Prostate gland (tissue), 2 donors: ENCODE results near the gene IFRD2. TPM values are rescaled to one million over a fixed set of nuclear protein-coding genes. Genes with fewer than 3 reads are reported as not detected.

ENCODE experiments used
- DNase-seq: peaks from one replicate; pipeline ENCODE4 v3.0.0-alpha.2; 2019; ENCODE audit warnings: low spot score
- H3K27ac ChIP-seq, 2 donors: fragments of 200-600 bp; sonication (generic); 2 replicates each; pipeline ENCODE4 v1.5.1; 2017 to 2019
- H3K27me3 ChIP-seq: fragments of 200-600 bp; sonication (generic); replicated peaks from 2 replicates; pipeline ENCODE4 v1.5.1; 2019; ENCODE audit not compliant: insufficient read depth
- H3K36me3 ChIP-seq, 2 donors: fragments of 200-600 bp; sonication (generic); 1 replicate in 1 of 2; 2 replicates in 1 of 2; pipeline versions ENCODE4 v1.5.1 to v1.8.1; 2017 to 2019
- H3K4me1 ChIP-seq: fragments of 200-600 bp; sonication (generic); replicated peaks from 2 replicates; pipeline ENCODE4 v1.5.1; 2019
- H3K4me3 ChIP-seq, 2 donors: fragments of 200-600 bp; sonication (generic); 2 replicates each; pipeline ENCODE4 v1.5.1; 2017 to 2019
- H3K9me3 ChIP-seq: fragments of 200-600 bp; sonication (generic); 2 replicates; pipeline ENCODE4 v1.5.1; 2017
- CTCF ChIP-seq, 4 experiments: fragments of 200-600 bp in 2 of 4; fragments of 450-650 bp in 2 of 4; sonication (generic) in 2 of 4; IDR thresholded peaks; 1 replicate in 3 of 4; 2 replicates in 1 of 4; pipeline ENCODE4 v1.5.1; 2016 to 2019; ENCODE audit warnings: antibody characterized with exemption in 4 of 4, mild to moderate bottlenecking in 2 of 4, moderate library complexity in 2 of 4
- POLR2A ChIP-seq: fragments of 450-650 bp; IDR thresholded peaks from one replicate; pipeline ENCODE4 v1.6.1; 2016; ENCODE audit warnings: antibody characterized with exemption, mild to moderate bottlenecking
- POLR2AphosphoS5 ChIP-seq: sonication (generic); formaldehyde crosslinking; IDR thresholded peaks from one replicate; pipeline ENCODE4 v1.6.1; 2017; ENCODE audit warnings: antibody characterized with exemption
- WGBS: methylation state at CpG from one replicate; pipeline ENCODE4 v1.1.5; 2018; 5-methylcytosine and 5-hydroxymethylcytosine counted together
- intact Hi-C: fragments of 100-400 bp; cut with DNase I; formaldehyde crosslinking; loops from one replicate; pipeline ENCODE4 v1.14.2; 2022
- total RNA-seq, 2 donors: library from RNA; depleted of rRNA; stranded (reverse); fragments of >200 nt; gene quantifications; one replicate each; pipeline ENCODE4 v1.1.0, GENCODE V29; 2016

The IFRD2 gene
- total RNA-seq, 2 donors from 2014 or later, result 93.0 to 99.9 TPM

GRCh38 chr3:50238549-50239026 lies 53.6 kb downstream of the IFRD2 start:
- Histone ChIP-seq H3K4me1 (peaks cover 25% of the 10 kb centered on the region), H3K9me3 (no peaks in the 10 kb centered on the region), H3K36me3 (no peaks in the 10 kb centered on the region), H3K27ac (peak overlapping the region; percentile 84 to 89), H3K4me3 (peak overlapping the region; percentile 69 to 97), H3K27me3 (no peaks in the 10 kb centered on the region)
- TF ChIP-seq POLR2A, result peak; percentile 31
- no peak for TF ChIP-seq CTCF (IDR thresholded peaks at IDR 0.05)
- TF ChIP-seq POLR2AphosphoS5, result peak; percentile 80
- 4% methylated on average over 7 of the region's 7 CpGs for WGBS
- DNase-seq, result peak; percentile 95
- intact Hi-C loops, result loop anchor here (5.0 kb wide), 1 partner anchor 84 kb away; the partner anchor contains the start of gene HYAL2

GRCh38 chr3:50237754-50238548 lies 54.3 kb downstream of the IFRD2 start:
- Histone ChIP-seq H3K27ac (peak overlapping the region; percentile 84 to 89), H3K4me1 (peaks cover 25% of the 10 kb centered on the region), H3K9me3 (no peaks in the 10 kb centered on the region), H3K36me3 (no peaks in the 10 kb centered on the region), H3K27me3 (no peaks in the 10 kb centered on the region), H3K4me3 (peak overlapping the region; percentile 69 to 97)
- WGBS, result 2% methylated on average over 20 of the region's 31 CpGs
- TF ChIP-seq POLR2AphosphoS5 (peak; percentile 77), CTCF (IDR thresholded peaks at IDR 0.05) (peak in 1 of 4 experiments; percentile 21), POLR2A (peak; percentile 77)
- intact Hi-C loops, result loop anchor here (5.0 kb wide), 1 partner anchor 84 kb away; the partner anchor contains the start of gene HYAL2
- DNase-seq, result peak; percentile 63

Other genes starting within 250 kb of the IFRD2 start
- gene RBM5, start 203.5 kb downstream of the IFRD2 start, total RNA-seq, result 100 to 1,000 TPM; 135 to 260 TPM
- 10 to 100 TPM; 43.3 to 71.8 TPM for gene SEMA3F, start 137.1 kb downstream of the IFRD2 start, total RNA-seq
- gene GNAT1, start 100.8 kb downstream of the IFRD2 start, total RNA-seq, result not detected
- gene SLC38A3, start 87.2 kb downstream of the IFRD2 start, total RNA-seq, result 1 to 10 TPM in 1 of 2 donors, under 1 TPM in 1; 0.41 to 4.0 TPM
- gene GNAI2, start 56.2 kb downstream of the IFRD2 start, total RNA-seq, result 100 to 1,000 TPM; 118 to 301 TPM
- 10 to 100 TPM in 1 of 2 donors, 1 to 10 TPM in 1; 8.7 to 32.0 TPM for gene SEMA3B, start 23.3 kb downstream of the IFRD2 start, total RNA-seq
- gene LSMEM2, start 13.3 kb downstream of the IFRD2 start, total RNA-seq, result not detected
- 10 to 100 TPM in 1 of 2 donors, 1 to 10 TPM in 1; 4.1 to 10.7 TPM for gene HYAL3, start 7.0 kb upstream of the IFRD2 start, total RNA-seq
- 10 to 100 TPM; 15.8 to 28.0 TPM for gene NAA80, start 7.0 kb upstream of the IFRD2 start, total RNA-seq
- gene HYAL1, start 11.1 kb upstream of the IFRD2 start, total RNA-seq, result 1 to 10 TPM; 2.0 TPM
- 100 to 1,000 TPM in 1 of 2 donors, 10 to 100 TPM in 1; 76.1 to 131 TPM for gene HYAL2, start 30.3 kb upstream of the IFRD2 start, total RNA-seq
- gene TUSC2, start 35.8 kb upstream of the IFRD2 start, total RNA-seq, result 100 to 1,000 TPM in 1 of 2 donors, 10 to 100 TPM in 1; 31.9 to 121 TPM
- 10 to 100 TPM; 23.8 to 36.6 TPM for gene RASSF1, start 48.4 kb upstream of the IFRD2 start, total RNA-seq
- 10 to 100 TPM in 1 of 2 donors, 1 to 10 TPM in 1; 1.6 to 41.9 TPM for gene ZMYND10, start 53.3 kb upstream of the IFRD2 start, total RNA-seq
- 10 to 100 TPM; 22.8 to 32.1 TPM for gene NPRL2, start 58.3 kb upstream of the IFRD2 start, total RNA-seq
- gene CYB561D2, start 58.4 kb upstream of the IFRD2 start, total RNA-seq, result 10 to 100 TPM; 33.2 to 39.9 TPM
- gene TMEM115, start 67.1 kb upstream of the IFRD2 start, total RNA-seq, result 10 to 100 TPM; 73.0 to 76.7 TPM
- gene CACNA2D2, start 211.2 kb upstream of the IFRD2 start, total RNA-seq, result 1 to 10 TPM; 5.6 to 9.1 TPM